Measurements from ENCODE around the gene FBXO4. TPM values are rescaled to one million over a fixed set of nuclear protein-coding genes. Genes with fewer than 3 reads are reported as not detected.
A peak's percentile ranks its signal among the peaks of the same experiment; 100 is the strongest.

Gene FBXO4
- total RNA-seq, 1 donor from 2014 or later: 9.5 TPM

DNA sequence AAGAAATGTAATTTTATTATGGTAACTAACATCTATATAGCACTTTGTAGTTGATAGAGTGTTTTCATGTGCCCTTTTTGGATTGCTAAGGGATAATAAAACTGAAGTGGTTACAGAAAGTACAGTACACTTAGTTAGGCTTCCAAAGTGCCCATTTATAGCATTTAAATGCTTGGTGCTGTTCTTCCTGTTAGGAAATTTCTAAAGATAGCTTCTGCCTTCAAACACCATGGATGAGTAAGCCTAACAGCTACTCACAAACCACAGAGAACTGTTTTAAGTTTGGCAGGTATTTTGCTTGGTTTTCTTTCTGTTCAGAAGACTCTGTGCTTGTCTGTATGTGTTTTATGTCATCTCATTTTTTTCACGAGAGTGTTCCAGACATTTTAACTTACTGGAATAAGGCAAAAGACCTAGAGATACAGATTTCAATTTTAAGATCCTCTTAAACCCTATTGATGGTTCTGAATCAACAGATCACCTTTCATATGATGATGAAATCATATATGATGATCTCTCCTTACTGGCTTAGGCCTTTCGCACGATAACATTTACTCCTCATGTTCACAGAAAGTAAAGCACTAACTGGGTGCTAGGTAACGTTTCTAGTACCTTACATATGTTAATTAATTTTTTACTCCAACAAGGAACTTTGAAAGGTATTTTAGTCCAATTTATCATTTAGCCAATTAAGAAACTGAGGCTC is 16.6 kb upstream of the FBXO4 start:
- Histone ChIP-seq H3K27me3 (ENCODE audit: control insufficient read depth, insufficient read depth, low read length) (no peaks in the 10 kb centered on the region), H3K36me3 (ENCODE audit: control insufficient read depth, insufficient read depth, low read length) (peaks cover 3% of the 10 kb centered on the region), H3K4me3 (ENCODE audit: low read depth, low read length) (no peak overlapping the region)
- TF ChIP-seq, protein P1, sequence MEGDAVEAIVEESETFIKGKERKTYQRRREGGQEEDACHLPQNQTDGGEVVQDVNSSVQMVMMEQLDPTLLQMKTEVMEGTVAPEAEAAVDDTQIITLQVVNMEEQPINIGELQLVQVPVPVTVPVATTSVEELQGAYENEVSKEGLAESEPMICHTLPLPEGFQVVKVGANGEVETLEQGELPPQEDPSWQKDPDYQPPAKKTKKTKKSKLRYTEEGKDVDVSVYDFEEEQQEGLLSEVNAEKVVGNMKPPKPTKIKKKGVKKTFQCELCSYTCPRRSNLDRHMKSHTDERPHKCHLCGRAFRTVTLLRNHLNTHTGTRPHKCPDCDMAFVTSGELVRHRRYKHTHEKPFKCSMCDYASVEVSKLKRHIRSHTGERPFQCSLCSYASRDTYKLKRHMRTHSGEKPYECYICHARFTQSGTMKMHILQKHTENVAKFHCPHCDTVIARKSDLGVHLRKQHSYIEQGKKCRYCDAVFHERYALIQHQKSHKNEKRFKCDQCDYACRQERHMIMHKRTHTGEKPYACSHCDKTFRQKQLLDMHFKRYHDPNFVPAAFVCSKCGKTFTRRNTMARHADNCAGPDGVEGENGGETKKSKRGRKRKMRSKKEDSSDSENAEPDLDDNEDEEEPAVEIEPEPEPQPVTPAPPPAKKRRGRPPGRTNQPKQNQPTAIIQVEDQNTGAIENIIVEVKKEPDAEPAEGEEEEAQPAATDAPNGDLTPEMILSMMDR (IDR thresholded peaks at IDR 0.05; ENCODE audit: insufficient read depth, low read length, severe bottlenecking): no peak
- peak; percentile 60 for DNase-seq (ENCODE audit: low read depth)
- FAIRE-seq: no peak

DNA sequence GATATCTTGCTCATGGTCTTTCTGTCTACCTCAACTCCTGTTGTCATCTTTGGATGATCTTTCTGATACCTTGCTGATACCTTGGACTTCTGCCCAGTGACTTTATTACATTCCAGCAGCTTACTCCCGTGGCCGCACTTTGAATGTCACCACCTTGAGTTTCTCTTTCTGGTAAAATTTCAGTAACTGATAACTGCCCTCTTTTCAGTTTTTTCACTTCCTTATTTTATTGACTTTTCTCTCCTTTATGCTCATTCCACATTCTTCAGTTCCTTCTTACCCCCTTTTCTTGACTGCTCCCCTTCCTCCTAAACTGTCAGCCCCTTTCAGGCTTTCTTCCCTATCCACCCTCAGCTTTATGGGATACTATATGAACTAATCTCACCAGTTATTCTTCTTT is 7.0 kb upstream of the FBXO4 start:
- Histone ChIP-seq H3K4me3 (ENCODE audit: low read depth, low read length) (no peak overlapping the region), H3K27me3 (ENCODE audit: control insufficient read depth, insufficient read depth, low read length) (no peaks in the 10 kb centered on the region), H3K36me3 (ENCODE audit: control insufficient read depth, insufficient read depth, low read length) (peaks cover 5% of the 10 kb centered on the region)
- TF ChIP-seq, protein P1 (IDR thresholded peaks at IDR 0.05; ENCODE audit: insufficient read depth, low read length, severe bottlenecking): no peak
- FAIRE-seq (no peak), DNase-seq (ENCODE audit: low read depth) (no peak)

DNA sequence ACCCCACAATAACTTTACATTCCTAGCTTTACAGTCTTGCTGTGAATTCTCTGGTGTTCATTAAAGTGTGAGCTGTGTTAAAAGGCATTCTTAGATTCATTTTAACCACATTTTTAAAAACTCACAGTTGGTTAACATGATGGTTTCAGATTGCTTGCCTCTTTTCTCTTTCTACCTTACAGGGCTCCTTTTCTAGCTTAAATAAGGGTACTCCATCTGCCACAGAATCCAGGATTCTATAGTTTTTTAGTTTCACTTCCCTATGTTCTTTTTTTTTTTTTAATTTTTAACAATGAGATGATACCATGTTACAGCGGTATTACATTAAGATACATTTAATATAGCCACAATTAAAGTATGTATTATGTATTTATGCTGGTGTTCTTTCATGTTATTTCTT is 3.9 kb upstream of the FBXO4 start:
- H3K36me3 ChIP-seq (ENCODE audit: control insufficient read depth, insufficient read depth, low read length): peaks cover 5% of the 10 kb centered on the region
- FAIRE-seq (no peak), DNase-seq (ENCODE audit: low read depth) (no peak)
- no peak overlapping the region for H3K4me3 ChIP-seq (ENCODE audit: low read depth, low read length)
- H3K27me3 ChIP-seq (ENCODE audit: control insufficient read depth, insufficient read depth, low read length): no peaks in the 10 kb centered on the region
- TF ChIP-seq, protein P1 (IDR thresholded peaks at IDR 0.05; ENCODE audit: insufficient read depth, low read length, severe bottlenecking): no peak

DNA sequence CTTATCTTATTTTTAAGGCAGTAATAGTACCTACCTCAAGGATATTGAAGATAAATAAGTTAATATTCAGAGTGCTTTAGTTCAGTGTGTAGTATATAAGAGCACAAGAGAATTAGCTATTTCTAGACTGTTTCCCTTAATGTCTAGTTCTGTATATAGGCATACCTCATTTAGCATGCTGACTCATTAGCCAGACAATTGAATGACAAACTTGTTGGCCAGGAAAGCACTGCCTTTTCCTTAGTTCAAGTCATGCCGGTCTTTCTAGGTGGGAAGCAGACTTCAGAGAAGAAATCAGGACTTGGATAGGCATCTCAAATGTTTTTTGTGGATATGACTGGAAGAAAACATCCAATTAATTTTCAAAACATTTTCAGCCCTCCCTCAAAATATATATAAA is 3.2 kb upstream of the FBXO4 start:
- H3K27me3 ChIP-seq (ENCODE audit: control insufficient read depth, insufficient read depth, low read length): no peaks in the 10 kb centered on the region
- peaks cover 5% of the 10 kb centered on the region for H3K36me3 ChIP-seq (ENCODE audit: control insufficient read depth, insufficient read depth, low read length)
- DNase-seq (ENCODE audit: low read depth) (peak; percentile 87), FAIRE-seq (no peak)
- H3K4me3 ChIP-seq (ENCODE audit: low read depth, low read length): no peak overlapping the region
- TF ChIP-seq, protein P1 (IDR thresholded peaks at IDR 0.05; ENCODE audit: insufficient read depth, low read length, severe bottlenecking): no peak

DNA sequence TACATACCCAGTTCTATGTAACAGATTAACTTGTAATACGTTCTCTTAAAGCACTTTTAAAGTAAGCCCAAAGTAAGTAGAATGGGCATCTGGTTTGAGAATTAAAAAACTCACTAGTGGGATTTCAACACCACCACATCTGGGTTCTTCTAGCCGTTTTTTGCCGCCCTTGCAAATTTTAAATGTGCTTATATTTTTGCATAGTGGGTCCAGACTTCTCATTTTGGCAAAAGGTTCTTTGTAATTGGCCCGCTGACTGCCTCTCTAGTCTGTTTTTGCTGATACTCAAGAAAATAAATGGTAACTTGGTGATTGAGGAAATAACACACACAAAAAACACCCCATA is 582 bp upstream of the FBXO4 start:
- no peaks in the 10 kb centered on the region for H3K27me3 ChIP-seq (ENCODE audit: control insufficient read depth, insufficient read depth, low read length)
- no peak for FAIRE-seq
- TF ChIP-seq, protein P1 (IDR thresholded peaks at IDR 0.05; ENCODE audit: insufficient read depth, low read length, severe bottlenecking): no peak
- H3K4me3 ChIP-seq (ENCODE audit: low read depth, low read length): peak overlapping the region; percentile 79
- DNase-seq (ENCODE audit: low read depth): no peak
- no peaks in the 10 kb centered on the region for H3K36me3 ChIP-seq (ENCODE audit: control insufficient read depth, insufficient read depth, low read length)

DNA sequence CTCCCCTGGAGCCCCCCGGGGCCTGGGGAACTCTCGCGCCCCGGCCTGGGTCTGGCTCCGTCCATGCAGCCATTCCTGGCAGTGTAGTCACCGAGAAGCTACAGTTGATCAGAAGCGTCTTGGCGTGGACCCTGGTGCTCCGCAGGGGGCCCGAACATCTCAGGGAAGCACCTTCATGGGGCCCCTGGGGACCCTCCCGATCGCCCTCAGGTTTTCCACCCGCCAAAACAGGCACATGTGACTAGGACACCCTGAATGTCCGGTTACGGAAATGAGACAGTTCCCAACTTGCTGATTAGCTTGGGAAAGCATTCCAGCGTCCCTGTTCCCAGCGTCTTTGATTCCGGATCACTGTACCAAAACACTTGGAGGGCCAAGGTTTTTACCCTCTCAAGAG is 472 bp downstream of the FBXO4 start:
- DNase-seq (ENCODE audit: low read depth): peak; percentile 48

More for the DNA sequence above, 472 bp downstream of the FBXO4 start:
- TF ChIP-seq, protein P1 (IDR thresholded peaks at IDR 0.05; ENCODE audit: insufficient read depth, low read length, severe bottlenecking): no peak
- Histone ChIP-seq H3K4me3 (ENCODE audit: low read depth, low read length) (peak overlapping the region; percentile 79), H3K27me3 (ENCODE audit: control insufficient read depth, insufficient read depth, low read length) (no peaks in the 10 kb centered on the region), H3K36me3 (ENCODE audit: control insufficient read depth, insufficient read depth, low read length) (no peaks in the 10 kb centered on the region)
- no peak for FAIRE-seq
